Parathyroid adenoma (tissue), 2 donors: ENCODE results near the gene TST.

Experiments
- H2AFZ ChIP-seq: fragments of 300-600 bp; sonication (generic); one replicate; pipeline ENCODE4 v1.7.0; 2017; ENCODE audit warnings: antibody characterized with exemption, mild to moderate bottlenecking
- H3K27ac ChIP-seq: fragments of 300-600 bp; sonication (generic); one replicate; pipeline ENCODE4 v1.7.0; 2017
- H3K27me3 ChIP-seq: fragments of 300-600 bp; sonication (generic); one replicate; pipeline ENCODE4 v1.7.0; 2017; ENCODE audit warnings: low read length; ENCODE audit not compliant: control insufficient read depth, insufficient read depth
- H3K36me3 ChIP-seq: fragments of 300-600 bp; sonication (generic); one replicate; pipeline ENCODE4 v1.7.0; 2017; ENCODE audit warnings: low read length; ENCODE audit not compliant: control insufficient read depth, insufficient read depth
- H3K4me1 ChIP-seq: fragments of 300-600 bp; sonication (generic); one replicate; pipeline ENCODE4 v1.7.0; 2017; ENCODE audit warnings: control low read depth
- H3K4me2 ChIP-seq: fragments of 300-600 bp; sonication (generic); one replicate; pipeline ENCODE4 v1.7.0; 2017; ENCODE audit warnings: low read length
- H3K4me3 ChIP-seq: fragments of 300-600 bp; sonication (generic); one replicate; pipeline ENCODE4 v1.7.0; 2017; ENCODE audit warnings: low read depth, low read length
- H3K79me2 ChIP-seq: fragments of 300-600 bp; sonication (generic); one replicate; pipeline ENCODE4 v1.7.0; 2017; ENCODE audit warnings: control low read depth
- H3K9ac ChIP-seq: fragments of 300-600 bp; sonication (generic); one replicate; pipeline ENCODE4 v1.7.0; 2017; ENCODE audit warnings: mild to moderate bottlenecking
- H3K9me3 ChIP-seq: fragments of 300-600 bp; sonication (generic); one replicate; pipeline ENCODE4 v1.7.0; 2017; ENCODE audit warnings: low read length; ENCODE audit not compliant: control insufficient read depth
- TF ChIP-seq, protein P1 (sequence below): fragments of 300-600 bp; sonication (generic); IDR thresholded peaks from one replicate; pipeline ENCODE4 v1.7.0; 2017; ENCODE audit warnings: antibody characterized with exemption, mild to moderate bottlenecking
- donor health status: primary hyperparathyroidism.

TST gene

GRCh38 chr22:37036655-37037377, 17.6 kb upstream of the TST start:
- Histone ChIP-seq H3K9ac (no peak overlapping the region), H3K4me3 (no peak overlapping the region), H2AFZ (no peak overlapping the region), H3K4me2 (no peak overlapping the region), H3K27ac (no peak overlapping the region), H3K9me3 (no peaks in the 10 kb centered on the region), H3K4me1 (no peaks in the 10 kb centered on the region), H3K27me3 (no peaks in the 10 kb centered on the region), H3K36me3 (no peaks in the 10 kb centered on the region), H3K79me2 (no peaks in the 10 kb centered on the region)
- TF ChIP-seq, protein P1, sequence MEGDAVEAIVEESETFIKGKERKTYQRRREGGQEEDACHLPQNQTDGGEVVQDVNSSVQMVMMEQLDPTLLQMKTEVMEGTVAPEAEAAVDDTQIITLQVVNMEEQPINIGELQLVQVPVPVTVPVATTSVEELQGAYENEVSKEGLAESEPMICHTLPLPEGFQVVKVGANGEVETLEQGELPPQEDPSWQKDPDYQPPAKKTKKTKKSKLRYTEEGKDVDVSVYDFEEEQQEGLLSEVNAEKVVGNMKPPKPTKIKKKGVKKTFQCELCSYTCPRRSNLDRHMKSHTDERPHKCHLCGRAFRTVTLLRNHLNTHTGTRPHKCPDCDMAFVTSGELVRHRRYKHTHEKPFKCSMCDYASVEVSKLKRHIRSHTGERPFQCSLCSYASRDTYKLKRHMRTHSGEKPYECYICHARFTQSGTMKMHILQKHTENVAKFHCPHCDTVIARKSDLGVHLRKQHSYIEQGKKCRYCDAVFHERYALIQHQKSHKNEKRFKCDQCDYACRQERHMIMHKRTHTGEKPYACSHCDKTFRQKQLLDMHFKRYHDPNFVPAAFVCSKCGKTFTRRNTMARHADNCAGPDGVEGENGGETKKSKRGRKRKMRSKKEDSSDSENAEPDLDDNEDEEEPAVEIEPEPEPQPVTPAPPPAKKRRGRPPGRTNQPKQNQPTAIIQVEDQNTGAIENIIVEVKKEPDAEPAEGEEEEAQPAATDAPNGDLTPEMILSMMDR, result no peak

- H3K4me1 ChIP-seq, result no peaks in the 10 kb centered on the region
- H3K27me3 ChIP-seq, result no peaks in the 10 kb centered on the region
- TF ChIP-seq, protein P1, result no peak
- H2AFZ ChIP-seq, result no peak overlapping the region
- no peaks in the 10 kb centered on the region for H3K36me3 ChIP-seq
- H3K4me2 ChIP-seq, result no peak overlapping the region
- no peak overlapping the region for H3K9ac ChIP-seq
- no peak overlapping the region for H3K27ac ChIP-seq
- no peaks in the 10 kb centered on the region for H3K79me2 ChIP-seq
- H3K4me3 ChIP-seq, result no peak overlapping the region
- H3K9me3 ChIP-seq, result no peaks in the 10 kb centered on the region
Measured at GRCh38 chr22:37033605-37034430, 14.6 kb upstream of the TST start.

DNA sequence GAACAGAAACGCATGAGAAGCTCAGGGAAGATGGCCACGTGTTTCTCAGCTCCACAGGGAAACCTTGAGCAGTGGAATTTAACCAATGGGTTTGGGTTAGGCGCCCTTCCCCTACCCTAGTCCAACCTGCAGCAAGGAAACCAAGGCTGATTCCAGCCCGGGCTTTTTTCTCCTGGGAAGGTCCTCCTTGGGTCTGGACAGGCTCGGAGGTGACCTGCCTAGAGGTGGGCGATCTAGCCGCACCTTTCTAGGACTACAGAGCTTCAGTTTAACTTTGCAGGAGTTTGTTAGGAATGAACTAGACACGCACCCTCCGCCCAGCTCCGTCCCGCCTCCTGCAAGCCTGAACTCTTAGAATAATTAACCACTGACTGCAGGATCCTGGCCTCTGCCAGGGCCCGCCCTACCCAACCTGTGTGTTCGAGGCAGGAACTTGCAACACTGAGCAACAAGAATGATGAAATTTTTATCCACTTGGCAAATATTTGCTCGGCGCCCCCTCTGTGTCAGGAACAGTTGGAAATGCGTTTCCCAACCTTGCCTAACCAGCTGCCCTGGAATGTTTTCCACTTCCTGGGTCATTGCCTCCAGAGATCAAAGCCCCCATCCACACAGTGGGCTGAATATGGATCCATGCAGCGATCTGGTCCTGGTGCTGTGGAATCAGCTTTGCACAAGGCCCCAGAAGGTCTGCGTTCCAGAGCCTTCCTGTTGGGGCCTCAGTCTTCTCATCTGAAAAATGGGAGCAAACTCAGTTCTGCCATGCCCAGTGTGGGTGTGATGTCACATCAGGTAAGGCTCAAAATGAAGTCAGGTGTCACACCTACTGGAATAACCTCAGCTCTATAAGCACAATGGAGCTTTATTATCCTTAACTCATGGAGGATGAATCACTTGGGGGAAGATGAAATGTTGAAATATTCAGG, 13.6 kb upstream of the TST start:
- H3K9me3 ChIP-seq, result no peaks in the 10 kb centered on the region
- H3K4me1 ChIP-seq, result no peaks in the 10 kb centered on the region
- H3K27ac ChIP-seq, result no peak overlapping the region
- TF ChIP-seq, protein P1, result no peak
- no peak overlapping the region for H3K9ac ChIP-seq
- no peak overlapping the region for H3K4me2 ChIP-seq
- H3K27me3 ChIP-seq, result no peaks in the 10 kb centered on the region
- H3K4me3 ChIP-seq, result no peak overlapping the region
- H3K79me2 ChIP-seq, result no peaks in the 10 kb centered on the region
- no peaks in the 10 kb centered on the region for H3K36me3 ChIP-seq
- no peak overlapping the region for H2AFZ ChIP-seq

GRCh38 chr22:37032134-37032534, 12.9 kb upstream of the TST start:
- no peak overlapping the region for H3K9ac ChIP-seq
- no peak overlapping the region for H2AFZ ChIP-seq
- no peaks in the 10 kb centered on the region for H3K79me2 ChIP-seq
- no peaks in the 10 kb centered on the region for H3K9me3 ChIP-seq
- TF ChIP-seq, protein P1, result no peak
- no peaks in the 10 kb centered on the region for H3K4me1 ChIP-seq
- H3K27ac ChIP-seq, result no peak overlapping the region
- H3K36me3 ChIP-seq, result no peaks in the 10 kb centered on the region
- no peaks in the 10 kb centered on the region for H3K27me3 ChIP-seq
- no peak overlapping the region for H3K4me2 ChIP-seq
- H3K4me3 ChIP-seq, result no peak overlapping the region
